SHP77 (cell line): ENCODE measurements around the gene CARD9.

Experiments used
- DNase-seq, 2 experiments: peaks; one replicate each; lab custom pipeline; 2025; lab: John Stamatoyannopoulos, UW

The CARD9 gene

DNA sequence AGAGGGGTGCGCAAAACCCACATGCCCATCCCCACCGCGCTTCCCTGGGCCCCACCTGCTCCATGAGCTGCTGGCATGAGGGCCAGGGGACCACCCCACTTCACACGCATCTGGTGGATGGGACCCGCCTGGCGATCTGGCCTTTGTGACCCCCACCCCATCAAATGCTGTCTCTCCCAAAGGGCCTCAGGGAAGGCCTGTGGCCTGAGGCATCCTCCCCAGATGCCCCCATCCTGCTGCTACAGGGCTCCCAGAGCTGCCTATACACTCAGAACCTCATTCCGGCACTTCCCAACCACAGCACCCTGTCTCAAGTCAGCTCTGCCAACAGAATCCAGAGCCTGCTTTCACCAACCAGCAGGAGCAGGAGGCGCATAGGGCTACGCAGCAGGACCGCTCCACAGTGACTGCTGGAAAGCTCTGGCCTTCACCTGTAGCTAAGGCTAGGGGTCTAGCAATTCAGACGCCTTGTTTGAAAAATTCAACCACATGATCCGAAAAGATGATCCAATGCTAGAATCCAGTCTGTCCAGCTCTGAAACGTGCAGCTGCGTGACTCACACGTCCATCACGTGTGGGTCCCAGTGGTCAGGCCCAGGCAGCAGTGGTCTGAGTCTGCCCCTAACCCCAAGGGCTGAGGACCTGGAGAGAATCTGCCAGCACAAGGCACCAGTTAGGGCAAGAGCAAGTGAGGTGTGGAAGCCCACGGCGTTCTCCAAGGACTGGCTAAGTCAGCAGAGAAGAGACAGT lies 27.9 kb upstream of the CARD9 start:
- no peak for DNase-seq

DNA sequence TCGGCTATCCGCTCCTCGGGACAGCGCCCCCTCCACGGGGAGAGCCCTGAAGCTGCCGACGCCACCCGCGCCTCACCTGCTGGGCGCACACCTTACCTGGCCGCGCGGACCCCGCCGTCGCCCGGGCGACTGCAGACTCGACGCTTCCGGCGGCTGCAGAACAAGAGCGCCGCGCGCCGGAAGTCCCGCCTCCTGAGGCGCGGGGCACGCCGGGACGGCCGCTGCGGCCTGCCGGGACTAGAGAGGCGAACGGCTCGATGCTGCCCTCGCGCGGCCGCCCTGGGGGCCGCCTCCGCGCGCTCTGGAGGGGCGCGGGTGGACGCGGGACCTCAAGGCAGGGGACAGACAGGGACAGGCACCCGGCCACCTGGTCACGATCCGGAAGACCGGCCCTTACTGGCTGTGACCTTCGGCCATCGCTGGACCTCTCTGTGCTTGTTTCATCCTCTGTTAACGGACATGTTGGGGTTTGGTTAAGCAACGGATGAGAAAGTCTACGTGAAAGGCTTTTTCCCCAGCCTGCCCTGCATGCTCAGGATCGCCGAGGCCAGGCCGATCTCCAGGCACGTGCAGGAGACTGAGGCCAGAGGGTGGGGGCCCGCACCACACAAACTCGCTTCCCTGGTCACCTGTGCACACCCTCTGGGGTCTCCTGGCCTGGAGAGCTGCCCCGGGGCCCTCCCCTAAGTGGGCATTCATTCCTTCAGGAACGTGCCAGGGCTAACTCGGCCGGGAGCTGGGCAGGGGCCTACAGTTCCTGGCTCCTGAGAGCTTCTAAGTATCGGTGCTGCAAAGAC lies 26.8 kb upstream of the CARD9 start, which contains the start of gene SNAPC4:
TSS of gene SNAPC4 (minus strand) at position 133 of the 797 bp plus-strand sequence. CDS start 1,742 bp downstream, outside the sequence.
- DNase-seq, result peak; percentile 78 to 80

DNA sequence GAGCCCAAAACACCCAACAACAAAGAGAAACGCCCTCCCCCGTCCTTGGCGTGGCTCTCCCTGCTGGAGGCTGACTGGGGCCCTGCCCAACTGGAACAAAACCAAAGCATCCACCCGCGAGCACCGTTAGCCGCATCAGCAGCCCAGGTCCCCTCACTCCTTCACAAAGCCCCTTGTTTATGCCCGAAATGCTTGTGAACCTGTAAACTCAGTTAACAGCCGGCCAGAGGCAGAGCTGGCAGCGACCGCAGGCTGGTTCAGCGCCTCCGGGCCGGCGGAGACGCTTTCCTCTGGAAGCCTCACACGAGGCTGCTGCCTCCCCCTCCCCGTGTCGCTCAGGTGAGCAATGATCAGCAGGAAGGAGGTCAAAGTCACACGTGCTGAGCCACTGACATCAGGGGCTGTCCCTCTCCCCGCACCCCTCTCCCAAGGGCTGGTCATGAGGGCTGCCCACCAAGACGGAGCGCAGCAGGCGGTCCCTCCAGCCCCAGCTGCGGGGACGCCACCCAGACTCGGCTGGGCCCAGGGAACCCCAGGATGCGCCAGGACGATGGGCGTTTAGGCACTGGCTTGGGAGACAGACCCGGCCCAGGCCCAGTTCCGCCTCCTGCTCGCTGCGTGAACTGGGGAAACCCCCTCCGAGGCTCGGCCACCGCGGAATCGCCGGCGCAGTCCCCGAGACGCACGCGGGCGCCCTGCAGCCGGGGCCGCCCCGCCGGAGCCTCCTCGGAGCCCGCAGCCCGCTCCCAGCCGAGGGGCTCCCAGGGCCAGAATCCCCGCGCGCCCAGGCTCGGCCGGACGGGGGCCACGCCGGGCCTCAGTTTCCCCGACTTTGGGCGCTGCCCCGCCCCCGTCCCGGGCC lies 25.9 kb upstream of the CARD9 start:
- peak in 1 of 2 experiments; percentile 5 for DNase-seq

DNA sequence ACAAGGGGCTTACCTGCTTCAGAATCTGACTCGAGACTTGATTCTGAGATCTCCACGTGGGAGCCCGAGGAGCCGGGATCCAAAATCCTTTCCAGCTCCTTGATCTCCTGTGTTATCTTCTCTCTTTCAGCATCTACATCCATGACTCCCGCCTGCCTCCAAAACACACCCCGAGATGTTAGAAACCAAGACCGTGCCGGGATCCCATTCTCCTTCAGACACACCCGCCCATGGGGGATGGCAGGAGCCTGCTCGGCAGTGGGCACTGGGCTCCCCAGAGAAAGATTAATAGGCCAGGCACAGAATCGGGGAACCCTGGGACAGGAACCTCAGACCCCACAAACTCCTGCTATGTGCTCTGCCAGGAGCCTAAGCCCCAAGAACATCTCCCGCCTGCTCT lies 24.8 kb upstream of the CARD9 start:
- no peak for DNase-seq

DNA sequence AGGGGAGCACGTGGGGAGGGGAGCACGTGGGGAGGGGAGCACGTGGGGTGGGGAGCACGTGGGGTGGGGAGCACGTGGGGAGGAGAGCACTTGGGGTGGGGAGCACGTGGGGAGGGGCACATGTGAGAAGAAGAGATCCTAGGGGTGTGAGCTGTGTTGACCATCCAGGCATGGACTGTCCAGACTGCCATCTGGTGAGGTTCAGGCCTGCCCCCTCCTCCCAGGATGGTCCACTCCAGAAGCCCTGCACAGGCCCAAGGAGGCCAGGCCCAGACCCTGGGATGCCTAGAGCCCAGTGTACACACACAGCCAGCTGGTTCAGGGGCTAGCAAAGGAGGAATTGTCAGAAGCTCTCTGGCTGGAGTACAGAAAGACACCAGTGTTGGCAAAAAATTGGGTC lies 24.2 kb upstream of the CARD9 start:
- DNase-seq, result no peak

DNA sequence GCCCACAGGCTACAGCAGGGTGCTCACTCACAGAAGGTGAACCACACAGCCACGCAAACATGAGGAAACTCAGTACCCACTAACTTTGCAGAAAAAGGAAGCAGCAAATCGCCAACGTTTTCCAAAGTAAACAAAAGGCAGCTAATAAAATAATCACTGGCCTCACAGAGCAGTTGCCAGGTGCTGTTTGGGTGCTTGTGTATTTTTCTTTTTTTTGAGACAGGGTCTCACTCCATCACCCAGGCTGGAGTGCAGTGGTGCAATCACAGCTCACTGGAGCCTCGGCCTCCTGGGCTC lies 22.7 kb upstream of the CARD9 start:
- DNase-seq, result no peak

DNA sequence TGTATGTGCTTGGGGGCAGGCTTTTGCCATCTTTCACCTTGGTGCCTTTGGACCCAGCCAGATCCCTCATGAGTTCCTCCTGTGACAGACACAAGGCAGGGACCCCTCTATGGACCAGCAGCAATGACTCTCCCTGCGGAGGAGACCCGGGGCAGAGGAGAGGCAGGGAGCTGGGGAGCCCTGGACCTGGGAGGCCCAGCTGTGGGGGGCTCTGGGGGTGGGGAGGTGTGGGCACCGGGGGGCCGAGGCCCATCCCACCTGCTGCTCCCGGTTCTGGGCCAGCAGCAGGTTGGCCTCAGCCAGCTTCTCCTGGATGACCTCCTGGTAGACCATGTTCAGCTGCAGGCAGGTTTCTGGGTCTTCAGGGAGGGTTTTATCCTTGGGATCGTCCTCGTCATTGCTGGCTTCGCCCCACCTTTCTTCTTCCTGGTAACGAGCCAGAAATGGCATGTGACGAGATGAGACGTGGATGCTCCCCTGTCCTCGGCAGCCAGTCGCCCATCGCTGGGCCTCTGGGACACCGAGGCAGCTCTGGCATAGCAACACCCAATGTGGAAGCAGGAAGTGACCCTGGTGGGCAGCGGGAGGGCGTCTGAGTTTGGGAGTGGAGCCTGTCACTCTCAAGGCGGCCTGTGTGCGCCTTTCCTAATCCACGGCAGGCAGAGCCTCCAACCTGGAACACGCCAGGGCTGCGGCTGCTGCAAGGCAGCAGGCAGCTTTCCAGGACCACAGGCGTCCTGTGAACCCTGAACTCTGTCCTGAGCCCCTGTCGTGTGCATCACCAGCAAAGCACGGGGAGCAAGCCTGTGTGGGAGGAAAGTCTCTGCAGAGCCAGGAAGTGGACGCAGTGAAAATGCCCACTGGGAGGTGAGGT lies 22.1 kb upstream of the CARD9 start:
- no peak for DNase-seq

DNA sequence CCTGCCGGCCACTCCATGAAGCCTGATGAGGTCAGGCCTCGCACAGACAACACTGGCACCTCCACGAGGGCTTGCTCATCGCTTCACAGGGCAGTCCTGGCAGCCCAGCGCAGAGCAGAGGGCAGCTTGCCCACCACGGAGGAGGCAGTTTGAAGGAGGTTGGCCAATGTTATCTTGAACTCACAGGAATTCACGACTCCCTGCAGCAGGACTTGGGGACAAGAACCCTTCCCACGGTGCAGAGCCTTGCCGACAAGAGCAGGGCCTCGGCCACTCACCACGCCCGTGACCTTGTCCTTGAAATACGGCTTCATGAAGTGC lies 21.5 kb upstream of the CARD9 start:
- no peak for DNase-seq

DNA sequence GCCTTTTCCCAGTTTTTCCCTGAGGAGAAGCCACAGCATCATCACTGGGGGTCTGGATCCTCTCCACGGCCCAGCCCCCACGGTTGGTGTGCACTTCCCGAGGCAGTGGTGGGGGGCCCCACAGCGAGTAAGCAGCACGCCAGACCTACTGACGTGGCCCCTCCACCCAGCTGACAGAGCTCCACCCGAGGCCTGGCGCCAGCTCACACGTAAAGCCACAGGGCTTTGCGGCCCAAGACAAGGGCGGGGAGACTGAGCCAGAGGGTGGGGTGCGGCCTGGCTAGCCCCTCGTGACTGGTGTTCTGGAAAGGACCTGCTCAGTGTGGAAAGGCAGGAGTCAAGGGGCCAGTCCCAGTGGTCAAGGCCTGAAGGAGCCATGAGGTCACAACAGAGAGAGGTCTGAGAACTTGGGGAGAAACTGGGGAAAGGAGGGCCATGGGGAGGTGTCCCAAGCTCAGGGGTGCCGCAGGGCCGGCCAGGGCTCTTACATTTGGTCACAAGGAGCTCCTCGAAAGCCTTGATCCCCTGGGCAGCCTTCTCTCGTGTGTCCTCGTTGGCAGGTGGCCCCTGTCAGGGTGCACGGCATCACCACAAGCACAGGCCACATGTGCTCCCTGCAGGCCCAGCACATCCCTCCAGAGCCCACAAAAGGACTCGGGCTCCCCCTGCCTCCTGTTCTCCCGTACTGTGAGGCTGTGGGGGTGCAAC lies 21.0 kb upstream of the CARD9 start:
- no peak for DNase-seq

DNA sequence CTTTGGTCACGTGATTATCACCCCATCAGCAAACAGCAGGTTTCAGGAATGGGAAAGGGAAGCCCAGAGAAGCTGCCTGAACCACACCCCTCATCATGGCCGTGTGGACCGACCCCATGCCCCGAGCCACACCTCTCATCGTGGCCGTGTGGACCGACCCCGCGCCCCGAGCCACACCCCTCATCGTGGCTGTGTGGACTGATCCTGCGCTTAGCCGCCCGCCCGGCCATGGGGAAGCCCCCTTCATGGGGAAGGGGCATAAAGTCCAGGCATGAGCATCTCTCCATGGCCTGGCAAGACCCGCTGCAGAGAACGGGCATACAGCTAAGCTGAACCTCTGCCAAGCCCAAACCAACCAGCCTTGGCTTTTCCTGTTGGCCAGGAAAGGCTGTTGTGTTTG lies 20.1 kb upstream of the CARD9 start:
- DNase-seq, result no peak

DNA sequence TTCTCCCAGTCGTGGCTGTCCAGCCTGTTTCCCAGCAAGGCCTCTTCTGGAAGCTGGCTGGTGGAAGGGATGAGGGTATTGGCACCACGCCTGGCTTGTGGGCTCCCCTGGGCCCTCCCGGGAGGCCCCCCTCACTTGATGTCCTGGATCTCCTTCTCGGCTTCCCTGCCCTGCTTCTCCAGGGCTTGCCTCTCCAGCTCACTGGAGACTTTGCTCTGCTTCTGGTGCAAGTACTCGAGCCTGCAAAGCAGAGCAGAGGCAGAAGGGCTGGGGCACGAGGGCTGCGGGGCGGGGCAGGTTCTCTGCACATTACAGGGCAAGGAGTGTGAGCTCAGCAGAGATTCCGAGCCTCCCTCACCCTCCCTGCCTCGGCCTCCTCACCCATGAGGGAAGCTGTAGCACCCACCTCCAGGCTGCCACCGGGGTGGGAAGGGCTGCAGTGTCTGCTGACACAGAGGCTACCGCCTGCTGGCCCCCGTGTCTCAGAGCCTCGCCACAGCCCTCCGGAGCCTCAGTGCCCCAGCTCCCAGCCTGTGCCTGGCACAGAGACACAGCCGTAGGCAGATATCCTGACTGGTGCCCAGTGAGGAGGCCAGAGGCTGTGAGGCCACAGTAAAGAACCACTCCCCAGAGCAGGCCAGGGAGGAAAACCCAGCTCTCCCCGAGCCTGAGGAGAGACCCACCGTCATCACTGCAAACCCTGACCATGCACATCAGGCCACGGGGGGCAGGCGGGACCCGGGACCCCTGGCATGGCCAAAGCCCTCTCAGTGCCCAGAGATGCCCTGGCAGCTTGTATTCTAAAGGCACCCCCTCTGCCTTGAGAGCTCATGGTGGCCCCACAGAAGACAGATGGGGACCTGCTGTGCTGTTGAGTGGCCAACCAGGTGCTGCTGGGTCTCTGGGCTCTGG lies 19.3 kb upstream of the CARD9 start:
- DNase-seq, result no peak

DNA sequence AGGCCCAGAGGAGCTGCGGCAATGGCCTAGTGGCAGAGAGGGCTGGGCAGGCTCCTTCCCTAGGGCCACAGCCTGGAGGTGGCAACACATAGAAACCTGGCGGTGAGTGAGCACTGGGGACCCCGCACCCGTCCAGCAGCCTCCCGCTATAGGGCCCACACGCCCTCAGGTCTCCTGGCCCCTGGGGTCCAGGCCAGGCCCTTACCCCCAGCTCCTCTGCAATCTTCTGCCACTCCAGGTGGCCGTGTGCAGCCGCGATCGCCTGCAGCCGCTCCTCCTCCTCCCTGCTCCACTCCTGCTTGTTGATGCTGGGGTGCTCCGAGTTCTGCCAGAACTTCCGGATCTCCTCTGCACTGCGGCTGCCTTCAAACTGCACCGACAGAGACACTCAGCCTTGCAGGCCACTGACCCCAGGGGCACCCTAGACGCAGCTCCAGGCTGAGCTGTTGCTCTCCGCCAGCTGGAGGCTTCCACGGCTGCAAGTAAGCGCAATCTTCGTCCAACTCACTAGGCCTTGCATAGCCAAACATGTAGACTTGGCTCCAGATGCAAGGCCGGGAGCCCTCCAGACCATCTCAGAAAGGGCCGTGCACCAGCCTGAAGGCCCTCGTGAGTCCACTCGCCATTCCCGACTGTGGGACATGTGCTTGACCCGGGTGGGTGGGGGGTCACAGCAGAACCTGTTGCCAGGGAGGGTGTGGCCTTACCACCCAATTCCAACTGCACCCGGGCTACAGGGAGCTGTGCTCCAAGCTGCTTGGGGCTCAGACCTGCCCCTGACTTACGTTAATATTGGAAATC lies 18.5 kb upstream of the CARD9 start:
- no peak for DNase-seq

DNA sequence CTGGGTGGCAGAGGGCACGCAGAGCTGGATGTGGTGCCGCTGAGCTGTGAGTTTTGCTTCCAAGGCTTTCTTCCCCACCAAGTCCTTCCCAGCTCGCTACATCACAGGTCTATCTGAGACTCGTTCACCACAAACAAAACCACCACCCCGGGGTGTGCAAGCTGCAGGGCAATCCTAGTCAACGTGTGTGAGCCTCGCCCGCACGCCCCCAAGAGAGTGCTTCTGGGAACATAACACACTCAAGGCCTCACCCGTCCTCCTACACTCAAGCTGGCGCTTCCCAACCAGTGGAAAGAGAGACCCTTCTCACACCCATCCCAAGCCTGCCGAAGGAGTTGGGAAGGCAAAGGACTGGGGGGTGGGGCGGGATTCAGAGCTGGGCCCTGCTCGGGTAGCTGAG lies 15.9 kb upstream of the CARD9 start:
- DNase-seq, result no peak

DNA sequence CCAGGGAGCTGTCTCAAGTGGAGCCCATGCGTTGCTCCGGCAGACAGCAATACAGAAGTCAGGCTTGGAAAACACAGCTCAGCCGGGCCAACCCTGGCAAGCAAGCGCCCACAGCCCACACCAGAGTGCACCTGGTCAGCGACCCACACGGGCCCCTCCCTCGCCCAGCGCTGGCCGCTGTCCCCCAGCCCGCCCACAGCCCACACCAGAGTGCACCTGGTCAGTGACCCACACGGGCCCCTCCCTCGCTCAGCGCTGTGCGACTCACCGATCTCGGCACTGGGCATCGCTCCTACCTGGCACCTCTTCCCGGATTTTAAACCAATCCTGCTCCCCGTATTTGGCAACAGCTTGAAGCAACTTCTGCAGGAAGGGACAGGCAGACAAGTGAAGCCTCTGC lies 13.7 kb upstream of the CARD9 start:
- no peak for DNase-seq

DNA sequence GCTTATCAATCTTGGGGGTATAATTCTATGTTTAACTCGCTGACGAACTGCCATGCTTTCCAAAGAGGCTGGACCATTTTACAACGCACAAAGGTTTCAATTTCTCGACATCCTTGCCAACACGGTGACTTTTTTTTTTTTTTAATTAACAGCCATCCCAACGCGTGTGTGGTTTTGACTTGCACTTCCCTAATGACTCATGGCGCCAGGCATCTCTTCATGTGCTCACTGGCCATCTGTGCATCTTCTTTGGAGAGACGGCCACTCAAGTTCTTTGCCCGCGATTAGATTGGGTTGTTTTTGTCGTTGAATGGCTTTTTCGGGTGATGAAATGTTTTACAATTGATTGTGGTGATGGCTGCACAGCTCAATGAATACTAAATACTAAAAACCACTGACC lies 12.5 kb upstream of the CARD9 start:
- DNase-seq, result no peak

DNA sequence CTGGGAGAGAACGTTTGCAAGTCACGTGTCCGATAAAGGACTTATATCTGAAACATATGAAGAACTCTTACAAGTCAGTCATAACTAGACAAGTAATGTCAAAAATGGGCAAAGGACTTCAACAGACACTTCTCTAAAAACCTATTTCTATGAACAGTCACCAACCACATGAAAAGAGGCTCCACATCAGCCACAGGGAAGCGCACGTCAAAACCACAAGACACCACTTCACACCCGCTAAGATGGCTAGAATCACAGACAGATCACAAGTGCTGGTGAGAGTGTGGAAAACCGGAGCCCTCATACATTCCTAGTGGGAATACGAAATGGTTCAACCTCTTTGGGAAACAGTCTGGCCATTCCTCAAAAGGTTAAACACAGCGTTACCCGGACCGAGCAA lies 11.5 kb upstream of the CARD9 start:
- DNase-seq, result no peak

DNA sequence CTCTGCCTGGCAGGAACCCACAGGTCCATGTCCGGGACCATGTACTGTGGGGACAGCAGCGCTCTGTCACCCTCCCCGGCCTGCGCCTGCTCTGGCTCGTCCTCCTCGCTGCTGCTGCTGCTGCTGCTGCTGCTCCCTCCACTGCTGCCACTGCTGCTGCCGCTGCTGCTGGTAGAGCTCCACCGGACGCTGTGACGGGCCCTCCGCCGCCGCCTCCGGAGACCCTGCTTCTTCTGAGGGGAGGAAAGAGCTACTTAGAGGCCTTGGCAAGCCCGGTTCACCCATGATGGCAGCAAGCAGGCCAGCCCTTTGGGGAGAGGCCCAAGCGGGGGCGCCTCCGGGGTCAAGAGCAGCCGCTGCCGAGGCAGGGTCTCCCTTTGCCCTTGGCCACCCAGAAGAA lies 10.0 kb upstream of the CARD9 start:
- no peak for DNase-seq

DNA sequence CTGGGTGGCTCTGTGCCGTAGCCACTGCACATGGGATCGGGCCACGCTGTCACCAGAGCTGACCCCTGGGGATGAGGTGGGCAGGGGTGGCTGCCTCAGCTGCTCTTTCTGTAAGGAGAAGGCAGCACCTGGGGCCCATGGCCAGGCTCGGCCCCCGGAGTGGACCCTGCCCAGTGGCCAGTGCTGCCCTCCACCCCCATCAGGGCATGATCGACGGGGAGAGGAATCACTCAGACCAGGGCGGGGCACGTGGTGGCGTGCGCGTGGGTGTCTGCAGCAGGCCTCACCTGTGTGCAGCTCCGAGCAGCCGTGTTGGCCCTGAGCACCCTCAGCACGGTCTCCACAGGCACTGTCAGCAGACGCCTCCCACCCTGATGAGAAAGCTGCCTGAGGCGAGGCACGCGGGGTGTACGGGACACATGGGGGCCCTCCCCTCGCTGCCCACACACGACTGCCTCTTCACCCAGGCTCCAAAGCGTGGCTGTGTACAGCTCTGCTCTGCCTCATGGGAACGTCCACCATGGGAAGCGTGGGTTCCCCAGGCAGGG lies 8.6 kb upstream of the CARD9 start:
- DNase-seq, result no peak

DNA sequence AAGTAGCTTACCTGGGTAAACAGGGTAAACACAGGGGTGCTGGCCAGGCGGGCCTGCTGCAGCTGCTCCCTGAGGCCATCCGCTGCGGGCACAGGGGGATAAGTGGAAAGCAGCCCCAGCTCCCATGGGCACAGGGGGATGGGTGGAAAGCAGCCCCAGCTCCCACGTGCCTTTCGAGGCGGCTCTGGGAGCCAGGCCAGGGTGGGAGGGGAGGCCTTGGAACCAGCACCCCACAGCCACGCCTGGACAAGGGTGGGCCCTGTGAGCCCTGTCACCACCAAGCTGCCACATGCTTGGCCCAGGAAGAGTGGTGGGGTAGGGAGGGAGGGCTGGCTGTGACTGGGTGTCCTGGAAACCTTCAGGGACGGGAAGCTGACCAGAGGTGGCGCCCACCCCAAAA lies 7.8 kb upstream of the CARD9 start:
- no peak for DNase-seq
